Endothelial cell of umbilical vein (primary cell): Measurements from ENCODE around the gene GFRA3. TPM values are rescaled to one million over a fixed set of nuclear protein-coding genes. Genes with fewer than 3 reads are reported as not detected.

Source experiments
- BruUV-seq: library from RNA; stranded (reverse); fragments of 400-500 nt; replicated peaks from 2 replicates; lab custom pipeline; 2021; lab: Mats Ljungman, UMichigan
- CTCF ChIA-PET: fragments of 300-600, 350-600 bp; sonication (Branson Sonifier 250); formaldehyde crosslinking; loops from one replicate; lab custom pipeline; 2021; ENCODE audit warnings: antibody characterized with exemption, inconsistent platforms; lab: Charles Lee
- POLR2A ChIA-PET: fragments of 300-600, 350-600 bp; sonication (Branson Sonifier 250); formaldehyde crosslinking; loops from one replicate; lab custom pipeline; 2021; ENCODE audit warnings: antibody characterized with exemption, inconsistent platforms; lab: Charles Lee
- DNase-seq: peaks from one replicate; pipeline ENCODE4 v3.0.0-alpha.2; 2011; ENCODE audit warnings: low read depth, low spot score
- FAIRE-seq: peaks from 2 replicates; lab custom pipeline; 2011; peaks lifted over from hg19 to GRCh38; lab: Jason Lieb, UNC
- H2AFZ ChIP-seq: 2 replicates; pipeline ENCODE4 v1.6.0; 2012; ENCODE audit warnings: low read depth, low read length, control low read depth, inconsistent platforms
- H3K27ac ChIP-seq: 2 replicates; pipeline ENCODE4 v1.5.1; 2011; ENCODE audit warnings: low read depth, mild to moderate bottlenecking, control low read depth, low read length, moderate library complexity; ENCODE audit not compliant: insufficient read depth
- H3K27me3 ChIP-seq, 2 experiments: 2 replicates each; pipeline versions ENCODE4 v1.6.0 to v1.6.1; 2011; ENCODE audit warnings: low read length in 2 of 2, mixed read lengths in 1 of 2; ENCODE audit not compliant: control insufficient read depth in 2 of 2, insufficient read depth in 2 of 2
- H3K36me3 ChIP-seq, 2 experiments: 2 replicates in 1 of 2; 3 replicates in 1 of 2; pipeline ENCODE4 v1.5.1; 2011; ENCODE audit warnings: low read length in 2 of 2, mild to moderate bottlenecking in 1 of 2, moderate library complexity in 1 of 2; ENCODE audit not compliant: control insufficient read depth in 2 of 2, insufficient read depth in 2 of 2; ENCODE audit errors: extremely low read depth in 1 of 2
- H3K4me1 ChIP-seq: 3 replicates; pipeline ENCODE4 v1.5.1; 2011; ENCODE audit warnings: mild to moderate bottlenecking, low read length; ENCODE audit not compliant: control insufficient read depth, insufficient read depth; ENCODE audit errors: extremely low read depth
- H3K4me2 ChIP-seq: 2 replicates; pipeline ENCODE4 v1.6.1; 2011; ENCODE audit warnings: low read length, control low read depth, mixed read lengths; ENCODE audit not compliant: insufficient read depth
- H3K4me3 ChIP-seq, 3 experiments: fragments of 200-600 bp in 1 of 3; sonication (generic), shearing (Covaris generic) in 1 of 3; replicated peaks in 1 of 3; 2 replicates each; pipeline ENCODE4 v1.5.1; 2011 to 2016; ENCODE audit warnings: control low read depth in 3 of 3, low read length in 3 of 3, mild to moderate bottlenecking in 2 of 3, inconsistent platforms in 1 of 3, low read depth in 1 of 3, moderate library complexity in 1 of 3; ENCODE audit not compliant: insufficient read depth in 1 of 3
- H3K79me2 ChIP-seq: 2 replicates; pipeline ENCODE4 v1.6.0; 2012; ENCODE audit warnings: low read length, inconsistent platforms; ENCODE audit not compliant: control insufficient read depth, insufficient read depth
- H3K9ac ChIP-seq: replicated peaks from 2 replicates; pipeline ENCODE3; 2011; ENCODE audit warnings: low read length, control low read depth; ENCODE audit not compliant: insufficient read depth; ENCODE audit errors: extremely low read depth
- H3K9me1 ChIP-seq: replicated peaks from 3 replicates; pipeline ENCODE4 v1.6.0; 2011; ENCODE audit warnings: mild to moderate bottlenecking, low read length; ENCODE audit not compliant: control insufficient read depth, insufficient read depth; ENCODE audit errors: extremely low read depth
- H3K9me3 ChIP-seq: replicated peaks from 2 replicates; pipeline ENCODE4 v1.5.1; 2012; ENCODE audit warnings: low read length, inconsistent platforms; ENCODE audit not compliant: control insufficient read depth, insufficient read depth
- H4K20me1 ChIP-seq: replicated peaks from 2 replicates; pipeline ENCODE3; 2011; ENCODE audit warnings: mild to moderate bottlenecking, low read length; ENCODE audit not compliant: control insufficient read depth, insufficient read depth; ENCODE audit errors: extremely low read depth
- EZH2 ChIP-seq: IDR thresholded peaks from 2 replicates; pipeline ENCODE4 v1.6.1; 2012; ENCODE audit warnings: borderline replicate concordance, low read depth, mild to moderate bottlenecking, moderate library complexity, low read length, inconsistent platforms; ENCODE audit not compliant: severe bottlenecking
- FOS ChIP-seq: IDR thresholded peaks from 2 replicates; pipeline ENCODE4 v1.6.1; 2011; ENCODE audit warnings: mild to moderate bottlenecking, low read length, moderate library complexity, borderline replicate concordance; ENCODE audit not compliant: insufficient read depth
- GATA2 ChIP-seq: IDR thresholded peaks from 2 replicates; pipeline ENCODE4 v1.7.0; 2011; ENCODE audit warnings: low read depth, mild to moderate bottlenecking, moderate library complexity, mixed read lengths, low read length; ENCODE audit not compliant: insufficient read length, insufficient read depth
- JUN ChIP-seq: IDR thresholded peaks from 2 replicates; pipeline ENCODE4 v1.6.1; 2011; ENCODE audit warnings: borderline replicate concordance, low read depth; ENCODE audit not compliant: insufficient read length, insufficient read depth
- MYC ChIP-seq: IDR thresholded peaks from one replicate; pipeline ENCODE4 v1.6.1; 2011; ENCODE audit warnings: mild to moderate bottlenecking, low read depth, low read length
- POLR2A ChIP-seq: IDR thresholded peaks from 2 replicates; pipeline ENCODE4 v1.6.1; 2012; ENCODE audit warnings: low read depth, mild to moderate bottlenecking, control low read depth, low read length
- POLR2AphosphoS5 ChIP-seq: IDR thresholded peaks from 2 replicates; pipeline ENCODE4 v1.6.1; 2012; ENCODE audit warnings: low read depth, mild to moderate bottlenecking, control low read depth, low read length, moderate library complexity; ENCODE audit not compliant: insufficient read depth
- dilution Hi-C: fragments of 300-500 bp; cut with MboI; formaldehyde crosslinking; loops from one replicate; pipeline ENCODE4 v1.15.0; 2019; ENCODE audit warnings: low sequenced_read_pairs; ENCODE audit not compliant: extremely low pct_ligation_motif_present
- intact Hi-C: fragments of 100-400 bp; cut with micrococcal nuclease; formaldehyde crosslinking; loops from one replicate; pipeline ENCODE4 v1.10.0; 2022
- polyA plus RNA-seq, 4 experiments: library from polyadenylated mRNA; depleted of rRNA in 3 of 4; stranded (reverse) in 3 of 4; unstranded in 1 of 4; fragments of >200 nt; gene quantifications; 2 replicates each; pipeline versions ENCODE4 v1.2.1 to v1.2.3, GENCODE V29; 2011 to 2012; ENCODE audit warnings: missing spikeins in 1 of 4
- total RNA-seq: library from RNA; stranded (reverse); gene quantifications from 2 replicates; pipeline ENCODE4 v1.2.3, GENCODE V29; 2021
- TF ChIP-seq, protein P1 (sequence below): IDR thresholded peaks from 2 replicates; pipeline ENCODE4 v1.6.1; 2011; ENCODE audit not compliant: insufficient read depth, insufficient read length
- TF ChIP-seq, protein P2 (sequence below), 2 donors: IDR thresholded peaks; 1 replicate in 1 of 2; 2 replicates in 1 of 2; pipeline ENCODE4 v1.5.1; 2011; ENCODE audit warnings: low read length in 2 of 2, mild to moderate bottlenecking in 2 of 2, moderate library complexity in 2 of 2, control low read depth in 1 of 2, inconsistent platforms in 1 of 2, low read depth in 1 of 2; ENCODE audit not compliant: insufficient read depth in 1 of 2; ENCODE audit errors: extremely low read depth in 1 of 2

GFRA3 gene
- total and polyA plus RNA-seq, 2 donors (not counting 3 experiments of a cell fraction or from before 2014, with no cell fraction given) = 0.10 TPM; not detected in 1

DNA sequence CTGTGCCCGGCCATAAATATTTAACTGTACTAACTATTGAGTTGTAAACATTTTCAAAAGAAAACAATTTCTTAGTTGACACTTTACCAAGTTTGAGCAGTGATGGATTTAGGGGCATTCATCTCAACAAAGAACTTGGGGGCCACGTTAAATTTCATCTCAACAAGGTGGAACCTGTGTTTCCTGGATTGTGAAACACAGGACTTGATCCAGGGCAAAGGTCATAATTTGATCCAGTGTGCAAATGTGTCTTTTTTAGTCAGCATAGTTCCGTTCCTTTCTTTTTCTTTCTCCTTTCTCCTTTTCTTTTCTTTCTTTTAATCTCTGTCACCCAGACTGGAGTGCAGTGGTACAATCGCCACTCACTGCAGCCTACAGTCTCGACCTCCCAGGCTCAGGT lies 3.1 kb downstream of the GFRA3 start:
- FAIRE-seq = no peak
- POLR2A ChIA-PET = no interaction called here
- H3K4me1 ChIP-seq = no peaks in the 10 kb centered on the region
- no peaks in the 10 kb centered on the region for H3K9me3 ChIP-seq
- intact Hi-C loops = no loop called here
- H3K9me1 ChIP-seq = no peaks in the 10 kb centered on the region
- no peaks in the 10 kb centered on the region for H4K20me1 ChIP-seq
- TF ChIP-seq, protein P1, sequence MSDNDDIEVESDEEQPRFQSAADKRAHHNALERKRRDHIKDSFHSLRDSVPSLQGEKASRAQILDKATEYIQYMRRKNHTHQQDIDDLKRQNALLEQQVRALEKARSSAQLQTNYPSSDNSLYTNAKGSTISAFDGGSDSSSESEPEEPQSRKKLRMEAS = no peak
- TF ChIP-seq JUN (no peak), EZH2 (no peak), POLR2A (no peak), POLR2AphosphoS5 (no peak), GATA2 (no peak), FOS (no peak), MYC (no peak)
- TF ChIP-seq, protein P2, sequence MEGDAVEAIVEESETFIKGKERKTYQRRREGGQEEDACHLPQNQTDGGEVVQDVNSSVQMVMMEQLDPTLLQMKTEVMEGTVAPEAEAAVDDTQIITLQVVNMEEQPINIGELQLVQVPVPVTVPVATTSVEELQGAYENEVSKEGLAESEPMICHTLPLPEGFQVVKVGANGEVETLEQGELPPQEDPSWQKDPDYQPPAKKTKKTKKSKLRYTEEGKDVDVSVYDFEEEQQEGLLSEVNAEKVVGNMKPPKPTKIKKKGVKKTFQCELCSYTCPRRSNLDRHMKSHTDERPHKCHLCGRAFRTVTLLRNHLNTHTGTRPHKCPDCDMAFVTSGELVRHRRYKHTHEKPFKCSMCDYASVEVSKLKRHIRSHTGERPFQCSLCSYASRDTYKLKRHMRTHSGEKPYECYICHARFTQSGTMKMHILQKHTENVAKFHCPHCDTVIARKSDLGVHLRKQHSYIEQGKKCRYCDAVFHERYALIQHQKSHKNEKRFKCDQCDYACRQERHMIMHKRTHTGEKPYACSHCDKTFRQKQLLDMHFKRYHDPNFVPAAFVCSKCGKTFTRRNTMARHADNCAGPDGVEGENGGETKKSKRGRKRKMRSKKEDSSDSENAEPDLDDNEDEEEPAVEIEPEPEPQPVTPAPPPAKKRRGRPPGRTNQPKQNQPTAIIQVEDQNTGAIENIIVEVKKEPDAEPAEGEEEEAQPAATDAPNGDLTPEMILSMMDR (IDR thresholded peaks at IDR 0.05; ENCODE audit: extremely low read depth in 1 of 2, insufficient read depth in 1 of 2, low read depth in 1 of 2, low read length in 2 of 2) = no peak
- peaks cover 2 to 4% of the 10 kb centered on the region in 2 experiments for H3K27me3 ChIP-seq
- CTCF ChIA-PET = no interaction called here
- no peak overlapping the region for H2AFZ ChIP-seq
- H3K4me2 ChIP-seq = no peak overlapping the region
- dilution Hi-C loops = no loop called here
- H3K4me3 ChIP-seq = no peak overlapping the region
- BruUV-seq = no TSS peak
- H3K36me3 ChIP-seq = no peaks in the 10 kb centered on the region
- no peak for DNase-seq
- H3K9ac ChIP-seq = no peak overlapping the region
- H3K27ac ChIP-seq = no peak overlapping the region
- no peaks in the 10 kb centered on the region for H3K79me2 ChIP-seq
